Tibial nerve (tissue), 3 donors: ENCODE data around the gene DGCR2.

ENCODE experiments used
- CTCF ChIP-seq, 5 experiments: fragments of 200-600 bp in 3 of 5; fragments of 450-650 bp in 2 of 5; sonication (generic) in 3 of 5; IDR thresholded peaks; one replicate each; pipeline ENCODE4 v1.5.1; 2016 to 2019; ENCODE audit warnings: antibody characterized with exemption in 5 of 5, mild to moderate bottlenecking in 3 of 5, moderate library complexity in 2 of 5
- POLR2A ChIP-seq, 2 donors: fragments of 450-650 bp; IDR thresholded peaks; one replicate each; pipeline ENCODE4 v1.6.1; 2017; ENCODE audit warnings: antibody characterized with exemption in 2 of 2, mild to moderate bottlenecking in 2 of 2, moderate library complexity in 2 of 2

- TF ChIP-seq POLR2A (IDR thresholded peaks at IDR 0.05), result no peak
- no peak for TF ChIP-seq CTCF (IDR thresholded peaks at IDR 0.05)
These were observed 41.4 kb downstream of the DGCR2 start for GRCh38 chr22:19080853-19081252.
